GM23338 (cell line): Measurements from ENCODE around the gene UQCC2.

Experiments used
- CREB1 ChIP-seq: fragments of 250-450 bp; sonication (Bioruptor Pico); IDR thresholded peaks from 2 replicates; pipeline ENCODE4 v1.5.0; 2020; ENCODE audit warnings: low read depth, mild to moderate bottlenecking, moderate library complexity
- EZH2 ChIP-seq: fragments of 200-600 bp; sonication (generic); IDR thresholded peaks from one replicate; pipeline ENCODE4 v1.8.0; 2017; ENCODE audit warnings: antibody characterized with exemption, mild to moderate bottlenecking, low read depth; ENCODE audit not compliant: unreplicated experiment
- EZH2phosphoT487 ChIP-seq: fragments of 200-600 bp; sonication (generic); IDR thresholded peaks from one replicate; pipeline ENCODE4 v1.8.1; 2018; ENCODE audit warnings: antibody characterized with exemption; ENCODE audit not compliant: unreplicated experiment
- JUNB ChIP-seq: IDR thresholded peaks from one replicate; pipeline ENCODE4 v1.6.1; 2016; ENCODE audit warnings: antibody characterized with exemption; ENCODE audit not compliant: unreplicated experiment
- POLR2AphosphoS5 ChIP-seq: IDR thresholded peaks from 2 replicates; pipeline ENCODE4 v1.6.1; 2016; ENCODE audit warnings: antibody characterized with exemption, low read depth
- ZNF331 ChIP-seq: fragments of 250-450 bp; sonication (Bioruptor Pico); IDR thresholded peaks from 2 replicates; pipeline ENCODE4 v1.5.0; 2020; ENCODE audit warnings: low read depth, mild to moderate bottlenecking, moderate library complexity
- TF ChIP-seq, protein P1 (sequence below), 2 experiments: fragments of 200-600 bp in 1 of 2; sonication (generic) in 1 of 2; conservative IDR thresholded peaks; 2 replicates each; pipeline versions ENCODE4 v1.5.1 to v1.6.1; 2016 to 2017; ENCODE audit warnings: antibody characterized with exemption in 2 of 2, low read depth in 2 of 2, mild to moderate bottlenecking in 2 of 2, moderate library complexity in 1 of 2
- TF ChIP-seq, protein P2 (sequence below): IDR thresholded peaks from one replicate; pipeline ENCODE4 v1.6.1; 2018; ENCODE audit warnings: antibody characterized with exemption; ENCODE audit not compliant: unreplicated experiment

DNA sequence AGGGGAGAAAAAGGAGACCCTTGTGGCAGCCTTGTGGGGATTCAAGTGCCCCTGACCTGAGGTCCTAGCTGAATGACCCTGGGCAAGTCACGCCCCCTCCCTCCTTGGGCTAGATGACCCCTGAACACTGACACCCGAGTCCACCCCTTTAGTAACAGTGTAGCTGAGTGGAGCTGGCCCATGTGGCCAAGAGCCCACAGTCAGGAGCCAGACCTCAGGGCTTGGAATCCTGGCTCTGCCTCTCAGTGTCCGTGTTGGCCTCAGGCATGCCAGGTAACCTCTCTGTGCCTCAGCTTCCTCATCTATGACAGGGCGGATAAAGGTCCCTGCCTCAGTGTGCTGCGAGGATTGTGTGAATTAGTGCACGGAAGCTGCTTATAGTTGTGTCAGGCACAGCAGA is 20.9 kb upstream of the UQCC2 start:
- TF ChIP-seq EZH2 (no peak), POLR2AphosphoS5 (no peak), CREB1 (CRISPR knock-in tag) (no peak), JUNB (no peak), ZNF331 (CRISPR knock-in tag) (no peak), EZH2phosphoT487 (no peak)
- TF ChIP-seq, protein P1, sequence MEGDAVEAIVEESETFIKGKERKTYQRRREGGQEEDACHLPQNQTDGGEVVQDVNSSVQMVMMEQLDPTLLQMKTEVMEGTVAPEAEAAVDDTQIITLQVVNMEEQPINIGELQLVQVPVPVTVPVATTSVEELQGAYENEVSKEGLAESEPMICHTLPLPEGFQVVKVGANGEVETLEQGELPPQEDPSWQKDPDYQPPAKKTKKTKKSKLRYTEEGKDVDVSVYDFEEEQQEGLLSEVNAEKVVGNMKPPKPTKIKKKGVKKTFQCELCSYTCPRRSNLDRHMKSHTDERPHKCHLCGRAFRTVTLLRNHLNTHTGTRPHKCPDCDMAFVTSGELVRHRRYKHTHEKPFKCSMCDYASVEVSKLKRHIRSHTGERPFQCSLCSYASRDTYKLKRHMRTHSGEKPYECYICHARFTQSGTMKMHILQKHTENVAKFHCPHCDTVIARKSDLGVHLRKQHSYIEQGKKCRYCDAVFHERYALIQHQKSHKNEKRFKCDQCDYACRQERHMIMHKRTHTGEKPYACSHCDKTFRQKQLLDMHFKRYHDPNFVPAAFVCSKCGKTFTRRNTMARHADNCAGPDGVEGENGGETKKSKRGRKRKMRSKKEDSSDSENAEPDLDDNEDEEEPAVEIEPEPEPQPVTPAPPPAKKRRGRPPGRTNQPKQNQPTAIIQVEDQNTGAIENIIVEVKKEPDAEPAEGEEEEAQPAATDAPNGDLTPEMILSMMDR (conservative IDR thresholded peaks at IDR 0.05; ENCODE audit: low read depth in 2 of 2), result no peak
- TF ChIP-seq, protein P2, sequence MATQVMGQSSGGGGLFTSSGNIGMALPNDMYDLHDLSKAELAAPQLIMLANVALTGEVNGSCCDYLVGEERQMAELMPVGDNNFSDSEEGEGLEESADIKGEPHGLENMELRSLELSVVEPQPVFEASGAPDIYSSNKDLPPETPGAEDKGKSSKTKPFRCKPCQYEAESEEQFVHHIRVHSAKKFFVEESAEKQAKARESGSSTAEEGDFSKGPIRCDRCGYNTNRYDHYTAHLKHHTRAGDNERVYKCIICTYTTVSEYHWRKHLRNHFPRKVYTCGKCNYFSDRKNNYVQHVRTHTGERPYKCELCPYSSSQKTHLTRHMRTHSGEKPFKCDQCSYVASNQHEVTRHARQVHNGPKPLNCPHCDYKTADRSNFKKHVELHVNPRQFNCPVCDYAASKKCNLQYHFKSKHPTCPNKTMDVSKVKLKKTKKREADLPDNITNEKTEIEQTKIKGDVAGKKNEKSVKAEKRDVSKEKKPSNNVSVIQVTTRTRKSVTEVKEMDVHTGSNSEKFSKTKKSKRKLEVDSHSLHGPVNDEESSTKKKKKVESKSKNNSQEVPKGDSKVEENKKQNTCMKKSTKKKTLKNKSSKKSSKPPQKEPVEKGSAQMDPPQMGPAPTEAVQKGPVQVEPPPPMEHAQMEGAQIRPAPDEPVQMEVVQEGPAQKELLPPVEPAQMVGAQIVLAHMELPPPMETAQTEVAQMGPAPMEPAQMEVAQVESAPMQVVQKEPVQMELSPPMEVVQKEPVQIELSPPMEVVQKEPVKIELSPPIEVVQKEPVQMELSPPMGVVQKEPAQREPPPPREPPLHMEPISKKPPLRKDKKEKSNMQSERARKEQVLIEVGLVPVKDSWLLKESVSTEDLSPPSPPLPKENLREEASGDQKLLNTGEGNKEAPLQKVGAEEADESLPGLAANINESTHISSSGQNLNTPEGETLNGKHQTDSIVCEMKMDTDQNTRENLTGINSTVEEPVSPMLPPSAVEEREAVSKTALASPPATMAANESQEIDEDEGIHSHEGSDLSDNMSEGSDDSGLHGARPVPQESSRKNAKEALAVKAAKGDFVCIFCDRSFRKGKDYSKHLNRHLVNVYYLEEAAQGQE, result no peak
